Measurements from ENCODE around the gene MBP. TPM values are rescaled to one million over a fixed set of nuclear protein-coding genes. Genes with fewer than 3 reads are reported as not detected.
A peak's percentile ranks its signal among the peaks of the same experiment; 100 is the strongest.

Gene MBP
- total RNA-seq, 4 donors from 2014 or later: 44.0 to 68.0 (median 60.2) TPM

DNA sequence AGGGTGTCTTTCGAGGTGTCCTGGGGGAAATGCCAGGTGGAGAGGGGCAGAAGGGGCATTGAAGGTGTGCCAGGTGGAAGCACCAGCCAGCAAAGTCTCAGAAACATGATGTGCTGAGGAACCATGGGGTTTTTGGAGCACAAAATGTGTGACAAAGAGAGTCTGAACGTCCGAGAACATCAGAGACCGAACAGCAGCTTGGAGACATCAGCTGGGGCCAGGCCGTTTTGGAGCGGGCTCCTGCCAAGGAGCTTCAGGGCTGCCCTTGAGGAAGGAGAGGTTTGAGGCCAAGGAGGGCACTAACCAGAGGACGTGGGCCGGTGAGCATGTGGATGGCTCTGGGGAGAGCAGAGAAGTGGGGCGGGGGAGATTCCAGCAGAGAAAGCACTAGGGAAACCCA is 5.3 kb upstream of the MBP start:
- no peaks in the 10 kb centered on the region for H3K27me3 ChIP-seq
- H3K27ac ChIP-seq: peak overlapping the region in 2 of 3 donors; percentile 27 to 68
- peaks cover 19 to 27% of the 10 kb centered on the region in 2 donors for H3K4me1 ChIP-seq
- no peaks in the 10 kb centered on the region for H3K9me3 ChIP-seq
- no peaks in the 10 kb centered on the region for H3K36me3 ChIP-seq
- no peak for DNase-seq
- intact Hi-C loops (cut with DNase I): loop anchor here (10.0 kb wide), 1 partner anchor 63 kb away; no protein-coding TSS in a partner anchor
- H3K4me3 ChIP-seq (replicated peaks in 1 of 3): no peak overlapping the region
- TF ChIP-seq, protein P1, sequence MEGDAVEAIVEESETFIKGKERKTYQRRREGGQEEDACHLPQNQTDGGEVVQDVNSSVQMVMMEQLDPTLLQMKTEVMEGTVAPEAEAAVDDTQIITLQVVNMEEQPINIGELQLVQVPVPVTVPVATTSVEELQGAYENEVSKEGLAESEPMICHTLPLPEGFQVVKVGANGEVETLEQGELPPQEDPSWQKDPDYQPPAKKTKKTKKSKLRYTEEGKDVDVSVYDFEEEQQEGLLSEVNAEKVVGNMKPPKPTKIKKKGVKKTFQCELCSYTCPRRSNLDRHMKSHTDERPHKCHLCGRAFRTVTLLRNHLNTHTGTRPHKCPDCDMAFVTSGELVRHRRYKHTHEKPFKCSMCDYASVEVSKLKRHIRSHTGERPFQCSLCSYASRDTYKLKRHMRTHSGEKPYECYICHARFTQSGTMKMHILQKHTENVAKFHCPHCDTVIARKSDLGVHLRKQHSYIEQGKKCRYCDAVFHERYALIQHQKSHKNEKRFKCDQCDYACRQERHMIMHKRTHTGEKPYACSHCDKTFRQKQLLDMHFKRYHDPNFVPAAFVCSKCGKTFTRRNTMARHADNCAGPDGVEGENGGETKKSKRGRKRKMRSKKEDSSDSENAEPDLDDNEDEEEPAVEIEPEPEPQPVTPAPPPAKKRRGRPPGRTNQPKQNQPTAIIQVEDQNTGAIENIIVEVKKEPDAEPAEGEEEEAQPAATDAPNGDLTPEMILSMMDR (IDR thresholded peaks at IDR 0.05): no peak
- no peak for TF ChIP-seq POLR2A (IDR thresholded peaks at IDR 0.05)
- 47 to 64% methylated on average over 9 of the region's 9 CpGs for WGBS, 2 donors

DNA sequence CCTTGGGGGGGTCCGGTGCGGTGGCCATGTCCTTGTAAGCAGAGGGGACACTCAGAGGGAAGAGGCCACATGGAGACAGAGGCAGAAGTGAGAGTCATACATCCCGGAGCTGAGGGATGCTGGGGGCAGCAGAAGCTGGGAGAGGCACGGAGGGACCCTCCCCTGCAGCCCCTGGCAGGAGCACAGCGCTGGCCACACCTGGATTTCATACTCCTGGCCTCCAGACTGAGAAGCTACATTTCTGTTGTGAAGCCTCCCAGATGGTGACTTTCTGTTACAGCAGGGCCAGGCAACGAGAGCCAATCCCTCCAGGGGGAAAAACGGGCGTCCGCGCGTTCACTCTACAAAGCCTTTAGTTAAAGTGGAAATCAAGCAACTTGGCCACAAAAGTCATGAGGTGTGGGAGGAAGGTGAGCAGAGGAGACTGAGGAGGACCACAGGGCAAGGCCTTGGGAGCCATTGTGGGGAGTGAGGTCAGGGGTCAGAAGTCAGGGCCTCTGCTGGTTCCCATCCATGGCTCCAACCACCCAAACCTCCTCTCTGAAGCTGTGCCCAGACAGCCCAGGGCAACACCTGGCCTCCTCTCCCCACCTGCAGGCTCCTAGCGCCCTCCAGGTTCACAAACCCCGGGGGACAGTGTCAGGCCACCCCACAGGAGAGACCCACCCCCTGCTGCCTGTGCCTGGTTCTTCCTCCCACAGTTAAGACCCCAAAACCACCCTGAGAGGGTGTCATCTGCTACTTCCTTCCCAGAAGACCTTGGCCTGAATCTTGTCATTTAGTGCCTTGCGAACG is 4.5 kb upstream of the MBP start:
- Histone ChIP-seq H3K4me1 (peaks cover 19 to 28% of the 10 kb centered on the region in 2 donors), H3K9me3 (no peaks in the 10 kb centered on the region), H3K36me3 (no peaks in the 10 kb centered on the region), H3K4me3 (replicated peaks in 1 of 3) (no peak overlapping the region), H3K27ac (peak overlapping the region in 2 of 3 donors; percentile 27 to 68), H3K27me3 (no peaks in the 10 kb centered on the region)
- DNase-seq: no peak
- 93 to 94% methylated on average over 15 of the region's 15 CpGs for WGBS, 2 donors
- TF ChIP-seq, protein P1 (IDR thresholded peaks at IDR 0.05): no peak
- no peak for TF ChIP-seq POLR2A (IDR thresholded peaks at IDR 0.05)
- intact Hi-C loops (cut with DNase I): loop anchor here (10.0 kb wide), 1 partner anchor 62 kb away; no protein-coding TSS in a partner anchor

DNA sequence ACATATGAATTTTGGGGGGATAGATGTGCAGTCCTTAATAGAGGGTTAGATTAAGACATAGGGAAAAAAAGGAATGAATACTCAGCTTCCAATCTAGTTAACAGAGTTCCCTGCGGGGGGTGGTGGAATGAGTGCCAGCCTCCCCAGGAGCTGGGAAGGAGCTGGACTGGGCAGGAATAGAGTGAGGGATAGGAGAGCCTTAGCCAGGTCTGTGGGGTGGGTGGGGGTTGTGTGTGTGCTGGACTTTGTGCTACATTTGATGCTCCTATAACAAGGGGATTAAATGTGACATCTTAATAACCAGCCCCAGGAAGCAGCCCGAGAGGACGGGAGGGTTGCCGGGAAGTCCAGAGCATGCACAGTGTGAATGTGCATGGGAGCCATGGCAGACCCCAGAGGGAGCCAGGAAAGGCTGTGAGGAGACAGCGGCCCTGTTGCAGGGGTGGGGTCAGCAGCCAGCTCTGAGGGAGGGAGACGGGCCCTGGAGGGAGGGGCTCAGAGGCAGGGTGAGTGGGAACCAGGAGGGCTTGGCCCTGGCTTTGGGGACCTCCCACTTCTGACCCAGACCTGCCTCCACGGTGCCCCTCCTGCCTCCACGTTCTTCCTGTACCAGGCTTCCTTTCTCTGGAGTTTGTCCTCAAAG is 3.6 kb upstream of the MBP start:
- intact Hi-C loops (cut with DNase I): loop anchor here (10.0 kb wide), 1 partner anchor 61 kb away; no protein-coding TSS in a partner anchor
- peaks cover 19 to 31% of the 10 kb centered on the region in 2 donors for H3K4me1 ChIP-seq

DNA sequence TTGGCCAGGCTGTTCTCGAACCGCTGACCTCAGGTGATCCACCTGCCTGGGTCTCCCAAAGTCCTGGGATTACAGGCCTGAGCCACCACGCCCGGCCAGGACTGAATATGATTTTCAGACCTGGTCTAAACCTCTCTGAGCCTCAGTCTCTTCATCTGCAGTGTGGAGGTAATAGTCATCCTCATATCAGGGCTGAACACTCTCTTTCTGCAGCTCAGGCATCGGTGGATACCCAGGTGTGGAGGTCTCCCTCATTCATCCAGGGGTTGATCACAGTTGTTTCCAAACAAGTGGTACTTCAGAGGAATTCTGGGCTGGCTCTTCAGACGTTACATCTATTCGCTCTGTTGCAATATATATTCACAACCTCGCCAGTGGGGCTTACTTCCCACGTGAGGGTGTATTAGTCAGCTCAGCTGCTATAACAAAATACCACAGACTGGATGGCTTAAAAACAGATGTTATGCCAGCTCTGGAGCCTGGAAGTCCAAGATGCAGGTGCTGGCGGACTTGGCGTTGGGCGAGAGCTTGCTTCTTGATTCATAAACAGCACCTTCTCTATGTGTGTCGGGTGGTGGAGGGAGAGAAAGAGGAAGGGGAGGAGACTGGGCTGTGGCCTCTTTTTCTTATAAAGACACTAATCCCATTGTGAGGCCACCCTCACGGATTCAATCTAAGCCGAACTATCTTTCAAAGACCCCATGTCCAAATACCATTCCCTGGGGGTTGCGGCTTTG is 2.9 kb upstream of the MBP start:
- Histone ChIP-seq H3K4me3 (replicated peaks in 1 of 3) (no peak overlapping the region), H3K27me3 (no peaks in the 10 kb centered on the region), H3K4me1 (peaks cover 19 to 35% of the 10 kb centered on the region in 2 donors), H3K9me3 (no peaks in the 10 kb centered on the region), H3K27ac (no peak overlapping the region), H3K36me3 (no peaks in the 10 kb centered on the region)
- intact Hi-C loops (cut with DNase I): loop anchor here (10.0 kb wide), 1 partner anchor 61 kb away; no protein-coding TSS in a partner anchor
- DNase-seq: no peak
- WGBS, 2 donors: 94 to 98% methylated on average over 16 of the region's 16 CpGs
- TF ChIP-seq POLR2A (IDR thresholded peaks at IDR 0.05): no peak
- TF ChIP-seq, protein P1 (IDR thresholded peaks at IDR 0.05): no peak

More for the DNA sequence above, 3.6 kb upstream of the MBP start:
- no peak for TF ChIP-seq POLR2A (IDR thresholded peaks at IDR 0.05)
- TF ChIP-seq, protein P1 (IDR thresholded peaks at IDR 0.05): no peak
- H3K27me3 ChIP-seq: no peaks in the 10 kb centered on the region
- no peaks in the 10 kb centered on the region for H3K9me3 ChIP-seq
- H3K27ac ChIP-seq: no peak overlapping the region
- WGBS, 2 donors: 85 to 87% methylated on average over 8 of the region's 8 CpGs
- H3K36me3 ChIP-seq: no peaks in the 10 kb centered on the region
- no peak overlapping the region for H3K4me3 ChIP-seq (replicated peaks in 1 of 3)
- DNase-seq: no peak

Measured in thyroid gland (tissue), 4 donors.